GM23248 (cell line): Measurements from ENCODE around the gene TRIM54. TPM values are rescaled to one million over a fixed set of nuclear protein-coding genes. Genes with fewer than 3 reads are reported as not detected.
"Not testable (repeated sequence)": the region's sequence is repeated elsewhere in the genome, so short reads cannot be mapped to it uniquely, and the experiment has no call there.

Experiments
- DNase-seq: peaks from one replicate; pipeline ENCODE4 v3.0.0-alpha.2; 2015
- H2AFZ ChIP-seq: fragments of 200-600 bp; sonication (generic); 2 replicates; pipeline ENCODE4 v1.6.1; 2016; ENCODE audit warnings: antibody characterized with exemption
- H3F3A ChIP-seq: fragments of 200-600 bp; sonication (generic); 2 replicates; pipeline ENCODE4 v1.6.1; 2016; ENCODE audit warnings: mild to moderate bottlenecking, antibody characterized with exemption, mixed run types; ENCODE audit not compliant: insufficient read depth
- H3K27ac ChIP-seq: fragments of 200-600 bp; sonication (generic); 2 replicates; pipeline ENCODE4 v1.5.1; 2016; ENCODE audit warnings: mild to moderate bottlenecking
- H3K27me3 ChIP-seq: fragments of 200-600 bp; sonication (generic); replicated peaks from 2 replicates; pipeline ENCODE4 v1.6.1; 2016; ENCODE audit warnings: mild to moderate bottlenecking; ENCODE audit not compliant: insufficient read depth
- H3K36me3 ChIP-seq: fragments of 200-600 bp; sonication (generic); 2 replicates; pipeline ENCODE4 v1.6.1; 2016; ENCODE audit warnings: low read depth, mild to moderate bottlenecking
- H3K4me1 ChIP-seq: fragments of 200-600 bp; sonication (generic); 2 replicates; pipeline ENCODE4 v1.6.1; 2016; ENCODE audit warnings: mild to moderate bottlenecking; ENCODE audit not compliant: insufficient read depth
- H3K4me2 ChIP-seq: fragments of 200-600 bp; sonication (generic); one replicate; pipeline ENCODE4 v1.6.1; 2016; ENCODE audit warnings: mild to moderate bottlenecking; ENCODE audit not compliant: unreplicated experiment
- H3K4me3 ChIP-seq: fragments of 200-600 bp; sonication (generic); 2 replicates; pipeline ENCODE4 v1.5.1; 2016; ENCODE audit warnings: mild to moderate bottlenecking
- H3K79me2 ChIP-seq: fragments of 200-600 bp; sonication (generic); 2 replicates; pipeline ENCODE4 v1.6.1; 2016; ENCODE audit warnings: mild to moderate bottlenecking; ENCODE audit not compliant: insufficient read depth
- H3K9ac ChIP-seq: fragments of 200-600 bp; sonication (generic); 2 replicates; pipeline ENCODE4 v1.6.1; 2016; ENCODE audit warnings: mild to moderate bottlenecking
- H3K9me2 ChIP-seq: fragments of 200-600 bp; sonication (generic); 2 replicates; pipeline ENCODE4 v1.6.1; 2016; ENCODE audit warnings: mixed run types, mild to moderate bottlenecking, moderate library complexity; ENCODE audit not compliant: insufficient read depth
- H3K9me3 ChIP-seq: fragments of 200-600 bp; sonication (generic); one replicate; pipeline ENCODE4 v1.6.1; 2017; ENCODE audit warnings: low read depth
- H4K20me1 ChIP-seq: fragments of 200-600 bp; sonication (generic); 2 replicates; pipeline ENCODE4 v1.6.0; 2016; ENCODE audit not compliant: insufficient read depth
- EZH2 ChIP-seq: fragments of 200-600 bp; sonication (generic); IDR thresholded peaks from 2 replicates; pipeline ENCODE4 v1.6.1; 2018; ENCODE audit warnings: antibody characterized with exemption, mild to moderate bottlenecking; ENCODE audit not compliant: insufficient read depth, poor library complexity, severe bottlenecking
- EZH2phosphoT487 ChIP-seq: fragments of 200-600 bp; sonication (generic); IDR thresholded peaks from 2 replicates; pipeline ENCODE4 v1.6.1; 2018; ENCODE audit warnings: antibody characterized with exemption, moderate library complexity, mild to moderate bottlenecking, low read depth; ENCODE audit not compliant: insufficient read depth
- WGBS, 2 experiments: methylation state at CpG; one replicate each; pipeline ENCODE4 v1.1.6; 2015 to 2017; ENCODE audit warnings: low lambda C conversion rate in 2 of 2, low coverage in 1 of 2; ENCODE audit errors: missing lambda C conversion rate in 2 of 2; 5-methylcytosine and 5-hydroxymethylcytosine counted together
- in situ Hi-C: fragments of 300-500 bp; cut with MboI; formaldehyde crosslinking; loops from 2 replicates; pipeline ENCODE4 v1.15.0; 2020
- polyA plus RNA-seq: library from polyadenylated mRNA; unstranded; fragments of >200 nt; fragmentation: Nextera tagmentation; extraction: Ambion mirVana; gene quantifications from 2 replicates; pipeline ENCODE4 v1.2.1, GENCODE V29; 2016
- total RNA-seq: library from RNA; depleted of rRNA; stranded (reverse); fragments of >200 nt; shearing (Covaris generic); gene quantifications from 2 replicates; pipeline ENCODE4 v1.2.3, GENCODE V29; 2014

Gene TRIM54
- total and polyA plus RNA-seq, 2 experiments from 2014 or later = not detected

GRCh38 chr2:27350106-27350693, 68.0 kb downstream of the TRIM54 start:
- Histone ChIP-seq H4K20me1 (no peaks in the 10 kb centered on the region), H3K36me3 (no peaks in the 10 kb centered on the region), H3K27ac (no peak overlapping the region), H3K9me3 (no peaks in the 10 kb centered on the region), H3K9ac (no peak overlapping the region), H3F3A (no peaks in the 10 kb centered on the region), H3K4me3 (no peak overlapping the region), H3K9me2 (no peaks in the 10 kb centered on the region), H3K4me2 (no peak overlapping the region), H3K4me1 (peaks cover 13% of the 10 kb centered on the region), H2AFZ (no peak overlapping the region), H3K27me3 (no peaks in the 10 kb centered on the region), H3K79me2 (peaks cover 100% of the 10 kb centered on the region)
- in situ Hi-C loops = no loop called here
- DNase-seq = no peak
- 84 to 88% methylated on average over 7 of the region's 7 CpGs for WGBS, 2 experiments
- TF ChIP-seq EZH2phosphoT487 (no peak), EZH2 (no peak)

- H3K9me3 ChIP-seq = no peaks in the 10 kb centered on the region
- H3K9ac ChIP-seq = no peak overlapping the region
- no peak overlapping the region for H3K4me3 ChIP-seq
- H3K36me3 ChIP-seq = no peaks in the 10 kb centered on the region
- H3K9me2 ChIP-seq = no peaks in the 10 kb centered on the region
- H3K27me3 ChIP-seq = no peaks in the 10 kb centered on the region
- H3K4me2 ChIP-seq = no peak overlapping the region
- TF ChIP-seq EZH2phosphoT487 (no peak), EZH2 (no peak)
- DNase-seq = no peak
- in situ Hi-C loops = no loop called here
- 87 to 91% methylated on average over 6 of the region's 6 CpGs for WGBS, 2 experiments
- no peaks in the 10 kb centered on the region for H4K20me1 ChIP-seq
- H3K27ac ChIP-seq = no peak overlapping the region
- no peak overlapping the region for H2AFZ ChIP-seq
- H3K79me2 ChIP-seq = peaks cover 94% of the 10 kb centered on the region
- no peaks in the 10 kb centered on the region for H3F3A ChIP-seq
- peaks cover 19% of the 10 kb centered on the region for H3K4me1 ChIP-seq
Observed at GRCh38 chr2:27351802-27352598, 69.8 kb downstream of the TRIM54 start.

- H3K9me3 ChIP-seq, H3K27me3 ChIP-seq, H3F3A ChIP-seq, H2AFZ ChIP-seq, H3K9me2 ChIP-seq, H3K4me2 ChIP-seq, H3K36me3 ChIP-seq, DNase-seq, H3K9ac ChIP-seq, H3K27ac ChIP-seq, H4K20me1 ChIP-seq, H3K4me3 ChIP-seq, in situ Hi-C loops: not testable (repeated sequence)
- peaks cover 27% of the 10 kb centered on the region for H3K4me1 ChIP-seq
- WGBS, 2 experiments = 98 to 99% methylated on average over 5 of the region's 5 CpGs
- peaks cover 91% of the 10 kb centered on the region for H3K79me2 ChIP-seq
Observed at GRCh38 chr2:27353386-27353761, 71.1 kb downstream of the TRIM54 start.

DNA sequence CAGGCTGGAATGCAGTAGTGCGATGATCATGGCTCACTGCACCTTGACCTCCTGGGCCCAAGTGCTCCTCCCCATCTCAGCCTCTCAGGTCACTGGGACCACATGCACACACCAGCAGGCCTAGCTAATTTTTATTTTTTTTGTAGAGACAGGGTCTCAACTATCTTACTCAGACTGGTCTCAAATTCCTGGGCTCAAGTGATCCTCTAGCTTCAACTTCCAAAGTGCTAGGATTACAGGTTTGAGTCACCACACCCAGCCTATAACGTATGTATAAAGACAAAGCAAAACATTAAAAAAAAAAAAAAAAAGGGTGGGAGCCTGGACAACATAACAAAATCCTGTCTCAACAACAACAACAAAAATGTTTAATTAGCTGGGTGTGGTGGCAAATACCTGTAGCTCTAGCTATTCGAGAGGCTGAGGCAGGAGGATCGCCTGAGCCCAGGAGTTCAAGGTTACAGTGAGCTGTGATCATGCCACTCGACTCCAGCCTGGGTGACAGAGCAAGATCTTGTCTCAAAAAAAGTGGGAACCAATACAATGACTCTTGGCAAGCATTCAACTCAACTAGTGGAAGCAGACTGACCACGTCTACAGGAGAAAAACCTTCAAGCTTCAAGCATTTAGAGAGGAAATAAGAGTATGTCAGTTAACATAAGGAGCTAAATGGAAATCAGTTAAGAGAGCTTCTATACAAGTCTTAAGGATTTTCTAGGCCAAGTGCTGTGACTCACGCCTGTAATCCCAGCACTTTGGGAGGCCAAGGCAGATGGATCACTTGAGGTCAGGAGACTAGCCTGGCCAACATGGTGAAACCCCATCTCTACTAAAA, 71.8 kb downstream of the TRIM54 start:
- in situ Hi-C loops = no loop called here
- DNase-seq = peak; percentile 59
- peak overlapping the region; percentile 34; the same call in 1 of the 2 replicates for H3K27ac ChIP-seq
- no peak overlapping the region for H3K4me3 ChIP-seq
- H3K36me3 ChIP-seq = no peaks in the 10 kb centered on the region
- 94 to 96% methylated on average over 7 of the region's 7 CpGs for WGBS, 2 experiments
- no peak overlapping the region; the same call in 1 of the 2 replicates for H3K9ac ChIP-seq
- H3K9me2 ChIP-seq = no peaks in the 10 kb centered on the region
- H2AFZ ChIP-seq = no peak overlapping the region
- peaks cover 88% of the 10 kb centered on the region for H3K79me2 ChIP-seq
- no peaks in the 10 kb centered on the region for H3K9me3 ChIP-seq
- TF ChIP-seq EZH2phosphoT487 (no peak), EZH2 (no peak)
- no peaks in the 10 kb centered on the region for H4K20me1 ChIP-seq
- H3K4me2 ChIP-seq = no peak overlapping the region
- H3K27me3 ChIP-seq = no peaks in the 10 kb centered on the region
- H3K4me1 ChIP-seq = peaks cover 29% of the 10 kb centered on the region
- no peaks in the 10 kb centered on the region; the same call in 1 of the 2 replicates for H3F3A ChIP-seq
